HepG2 (cell line): ENCODE results near the gene DCP1B. TPM values are rescaled to one million over a fixed set of nuclear protein-coding genes. Genes with fewer than 3 reads are reported as not detected.

Experiments used
- ARID3A ChIP-seq: IDR thresholded peaks from 2 replicates; pipeline ENCODE4 v1.6.1; 2012; ENCODE audit warnings: low read depth, low read length, improper control_type of control experiment
- ARID5B ChIP-seq: IDR thresholded peaks from 2 replicates; pipeline ENCODE4 v1.4.0; 2020; ENCODE audit warnings: mild to moderate bottlenecking, missing genetic modification reagents
- ATF2 ChIP-seq: sonication (generic); formaldehyde crosslinking; IDR thresholded peaks from 2 replicates; pipeline ENCODE4 v1.4.0; 2020; ENCODE audit warnings: missing genetic modification reagents
- CBX2 ChIP-seq, 2 experiments: fragments of 200-600 bp in 1 of 2; sonication (generic); formaldehyde crosslinking in 1 of 2; IDR thresholded peaks; 2 replicates each; pipeline versions ENCODE4 v1.7.0 to v1.8.1; 2018 to 2022; ENCODE audit warnings: low read depth in 2 of 2, low read length in 1 of 2, mild to moderate bottlenecking in 1 of 2, missing genetic modification reagents in 1 of 2
- CTCF ChIP-seq: sonication (generic); formaldehyde crosslinking; IDR thresholded peaks from 2 replicates; pipeline ENCODE4 v1.5.0; 2020; ENCODE audit warnings: mild to moderate bottlenecking, missing genetic modification reagents, moderate library complexity
- FOSL2 ChIP-seq: sonication (generic); formaldehyde crosslinking; IDR thresholded peaks from 2 replicates; pipeline ENCODE4 v1.4.0; 2020; ENCODE audit warnings: missing genetic modification reagents
- GATAD1 ChIP-seq: IDR thresholded peaks from 2 replicates; pipeline ENCODE4 v1.6.1; 2016; ENCODE audit warnings: missing genetic modification reagents, missing compliant biosample characterization
- GZF1 ChIP-seq: sonication (generic); formaldehyde crosslinking; IDR thresholded peaks from 2 replicates; pipeline ENCODE4 v1.5.1; 2020; ENCODE audit warnings: mild to moderate bottlenecking, missing genetic modification reagents
- HOMEZ ChIP-seq: IDR thresholded peaks from 2 replicates; pipeline ENCODE4 v1.6.1; 2016; ENCODE audit warnings: low read depth
- SKIL ChIP-seq: sonication (generic); formaldehyde crosslinking; IDR thresholded peaks from 2 replicates; pipeline ENCODE4 v1.8.0; 2022; ENCODE audit warnings: missing genetic modification reagents, mild to moderate bottlenecking, moderate library complexity, borderline replicate concordance
- SYNCRIP ChIP-seq: fragments of 200-400 bp; formaldehyde crosslinking; IDR thresholded peaks from 2 replicates; pipeline ENCODE4 v1.6.1; 2018; ENCODE audit warnings: mild to moderate bottlenecking, low read depth, low read length; ENCODE audit not compliant: insufficient read depth
- TMF1 ChIP-seq: sonication (generic); formaldehyde crosslinking; IDR thresholded peaks from 2 replicates; pipeline ENCODE4 v1.8.1; 2022; ENCODE audit warnings: low read depth, missing genetic modification reagents
- YY1 ChIP-seq: IDR thresholded peaks from 2 replicates; pipeline ENCODE4 v1.6.1; 2011; ENCODE audit warnings: low read length, low read depth, moderate library complexity, mild to moderate bottlenecking; ENCODE audit not compliant: insufficient read depth, insufficient replicate concordance
- ZKSCAN8 ChIP-seq: IDR thresholded peaks from 2 replicates; pipeline ENCODE4 v1.6.1; 2016; ENCODE audit warnings: borderline replicate concordance, missing genetic modification reagents, missing compliant biosample characterization
- ZNF30 ChIP-seq: sonication (generic); formaldehyde crosslinking; IDR thresholded peaks from 2 replicates; pipeline ENCODE4 v1.5.0; 2020; ENCODE audit warnings: mild to moderate bottlenecking, missing genetic modification reagents
- ZNF775 ChIP-seq: sonication (generic); formaldehyde crosslinking; IDR thresholded peaks from 2 replicates; pipeline ENCODE4 v1.4.0; 2020; ENCODE audit warnings: missing genetic modification reagents, mild to moderate bottlenecking, moderate library complexity, borderline replicate concordance
- polyA plus RNA-seq, 8 experiments: library from polyadenylated mRNA; depleted of rRNA in 3 of 8; stranded (reverse) in 7 of 8; unstranded in 1 of 8; fragments of >200 nt; fragmentation: Illumina TruSeq in 4 of 8; extraction: Trizol in 4 of 8; gene quantifications; 2 replicates each; pipeline versions ENCODE4 v1.2.1 to v1.2.3, GENCODE V29; 2011 to 2016; ENCODE audit warnings: low read depth in 4 of 8, missing spikeins in 1 of 8, mixed read lengths in 1 of 8; ENCODE audit not compliant: insufficient read depth in 1 of 8
- total RNA-seq, 5 experiments: library from RNA; depleted of rRNA; stranded (reverse); fragments of >200 nt; fragmentation: Illumina TruSeq; extraction: Trizol; gene quantifications; 2 replicates each; pipeline ENCODE4 v1.2.3, GENCODE V29; 2016; ENCODE audit warnings: low read depth in 1 of 5

The DCP1B gene
- total and polyA plus RNA-seq, 2 of the 13 experiments (the other 11 are each of a cell fraction or from before 2014, with no cell fraction given): 11.4 to 27.2 TPM

GRCh38 chr12:2009623-2010022 lies 5.4 kb upstream of the DCP1B start (continued):
- TF ChIP-seq HOMEZ (CRISPR knock-in tag): no peak; the same call in 1 of the 2 replicates
- peak; percentile 58 for TF ChIP-seq CTCF
- TF ChIP-seq TMF1 (CRISPR knock-in tag): no peak
- no peak for TF ChIP-seq SYNCRIP
- TF ChIP-seq YY1: no peak
- TF ChIP-seq GZF1 (CRISPR knock-in tag): no peak
- no peak for TF ChIP-seq ZNF775 (CRISPR knock-in tag)
- TF ChIP-seq CBX2 (IDR thresholded peaks at IDR 0.05; ENCODE audit: low read depth, low read length): no peak
- no peak for TF ChIP-seq CBX2 (CRISPR knock-in tag; IDR thresholded peaks at IDR 0.05; ENCODE audit: low read depth)
- TF ChIP-seq ZKSCAN8 (CRISPR knock-in tag): no peak
- TF ChIP-seq SKIL: no peak
- 0 out of 2 replicates have a peak, but pooled peaks have one; percentile 25 for TF ChIP-seq GATAD1 (CRISPR knock-in tag)
- peak; percentile 57; the same call in 1 of the 2 replicates for TF ChIP-seq ARID5B
- peak; percentile 17; the same call in 1 of the 2 replicates for TF ChIP-seq ATF2
- no peak for TF ChIP-seq ZNF30
- no peak for TF ChIP-seq ARID3A
- no peak for TF ChIP-seq FOSL2 (CRISPR knock-in tag)
